Inflammatory macrophage treated with lipopolysaccharide for 1 hour (primary cell): Measurements from ENCODE around the gene CEND1.

Source experiments
- DNase-seq, 2 donors: peaks; one replicate each; pipeline ENCODE4 v3.0.0-alpha.2; 2020 to 2022

The CEND1 gene

DNA sequence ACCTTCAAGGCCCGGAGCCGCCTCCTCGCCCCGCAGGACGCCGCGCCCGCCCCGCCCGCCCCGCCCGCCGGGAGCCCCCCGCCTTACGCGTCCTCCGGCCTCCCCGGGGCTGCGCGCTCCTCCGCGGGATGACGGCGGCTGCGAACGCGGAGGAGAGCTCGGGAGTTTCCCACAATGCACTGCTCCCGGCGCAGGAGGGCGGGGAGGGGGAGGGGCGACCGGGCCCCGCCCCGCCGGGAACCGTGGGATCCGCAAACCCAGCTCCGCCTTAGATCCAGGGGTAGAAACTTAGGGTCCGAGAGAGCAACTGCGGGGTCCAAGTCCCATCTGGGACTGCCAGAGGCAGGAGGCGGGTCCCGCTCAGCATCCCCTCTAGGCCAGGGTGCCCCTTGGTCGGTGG, at the start of gene CEND1:
CEND1 (minus strand) TSS at position 148 of the 400 bp plus-strand sequence. CDS start 1,514 bp downstream, outside the sequence.
- peak in 1 of 2 donors; percentile 43 for DNase-seq

DNA sequence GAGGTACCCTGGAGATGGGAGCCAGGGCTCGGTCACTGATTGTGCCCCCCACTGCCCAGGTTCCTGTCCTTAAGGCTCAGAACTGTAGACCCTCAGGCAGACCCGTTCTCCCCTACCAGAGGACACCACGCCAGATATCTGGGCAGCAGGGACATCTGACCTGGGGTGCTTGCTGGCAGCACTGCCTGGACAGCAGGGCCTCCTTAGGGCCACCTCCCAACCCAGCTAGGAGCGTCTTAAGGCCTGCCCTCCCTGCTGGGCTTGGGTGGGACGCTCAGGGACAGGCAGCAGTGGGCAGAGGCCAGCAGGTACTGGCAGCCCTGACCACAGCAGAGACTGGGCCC, 49.4 kb upstream of the CEND1 start:
- no peak for DNase-seq

DNA sequence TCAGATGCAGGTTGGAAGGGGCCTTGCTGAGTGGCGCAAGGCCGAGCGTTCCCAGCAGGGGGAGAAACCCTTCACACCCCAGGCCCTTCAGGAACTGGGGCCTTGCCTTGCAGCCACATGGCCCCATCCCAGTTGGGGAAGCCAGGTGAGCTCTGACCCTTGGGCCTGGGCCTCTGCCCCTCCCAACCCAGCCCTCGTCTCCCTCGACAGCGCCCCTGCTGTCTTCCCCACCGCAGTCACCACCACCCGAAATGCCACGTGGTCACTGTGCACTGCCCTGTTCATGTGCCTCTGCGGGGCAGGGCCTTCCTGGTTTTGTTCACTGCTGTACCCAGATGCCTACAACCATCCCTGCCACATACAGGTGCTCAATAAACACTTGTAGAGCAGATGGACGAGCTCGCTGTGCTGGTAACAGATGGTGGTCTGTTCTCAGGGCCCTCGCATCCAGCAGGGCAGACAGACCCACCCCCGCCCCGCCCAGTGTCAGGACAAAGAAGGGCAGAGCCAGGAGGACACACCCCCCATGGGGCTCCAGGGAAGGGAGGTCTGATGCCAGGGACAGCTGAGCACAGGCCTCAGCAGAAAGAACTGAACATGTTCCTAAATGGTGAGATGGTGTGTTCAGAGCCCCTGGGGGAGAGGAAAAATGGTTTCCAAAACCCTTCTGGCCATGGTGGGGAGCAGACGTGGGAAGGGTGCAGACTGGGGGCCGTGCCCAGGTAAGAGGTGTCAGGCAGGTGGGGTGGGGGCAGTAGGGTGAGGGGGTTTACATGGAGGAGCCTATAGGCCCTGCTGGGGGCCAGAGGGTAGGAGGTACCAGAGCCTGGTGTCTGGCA, 48.8 kb upstream of the CEND1 start:
- DNase-seq = no peak

DNA sequence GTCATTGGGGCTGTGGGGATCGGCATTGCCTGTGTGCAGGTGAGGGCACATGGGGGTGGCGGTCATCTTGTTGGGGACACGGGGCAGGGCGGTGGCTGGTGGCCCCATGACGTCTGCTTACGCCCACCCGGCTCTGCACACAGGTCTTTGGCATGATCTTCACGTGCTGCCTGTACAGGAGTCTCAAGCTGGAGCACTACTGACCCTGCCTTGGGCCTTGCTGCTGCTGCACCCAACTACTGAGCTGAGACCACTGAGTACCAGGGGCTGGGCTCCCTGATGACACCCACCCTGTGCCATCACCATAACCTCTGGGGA, 48.1 kb upstream of the CEND1 start:
- no peak for DNase-seq

DNA sequence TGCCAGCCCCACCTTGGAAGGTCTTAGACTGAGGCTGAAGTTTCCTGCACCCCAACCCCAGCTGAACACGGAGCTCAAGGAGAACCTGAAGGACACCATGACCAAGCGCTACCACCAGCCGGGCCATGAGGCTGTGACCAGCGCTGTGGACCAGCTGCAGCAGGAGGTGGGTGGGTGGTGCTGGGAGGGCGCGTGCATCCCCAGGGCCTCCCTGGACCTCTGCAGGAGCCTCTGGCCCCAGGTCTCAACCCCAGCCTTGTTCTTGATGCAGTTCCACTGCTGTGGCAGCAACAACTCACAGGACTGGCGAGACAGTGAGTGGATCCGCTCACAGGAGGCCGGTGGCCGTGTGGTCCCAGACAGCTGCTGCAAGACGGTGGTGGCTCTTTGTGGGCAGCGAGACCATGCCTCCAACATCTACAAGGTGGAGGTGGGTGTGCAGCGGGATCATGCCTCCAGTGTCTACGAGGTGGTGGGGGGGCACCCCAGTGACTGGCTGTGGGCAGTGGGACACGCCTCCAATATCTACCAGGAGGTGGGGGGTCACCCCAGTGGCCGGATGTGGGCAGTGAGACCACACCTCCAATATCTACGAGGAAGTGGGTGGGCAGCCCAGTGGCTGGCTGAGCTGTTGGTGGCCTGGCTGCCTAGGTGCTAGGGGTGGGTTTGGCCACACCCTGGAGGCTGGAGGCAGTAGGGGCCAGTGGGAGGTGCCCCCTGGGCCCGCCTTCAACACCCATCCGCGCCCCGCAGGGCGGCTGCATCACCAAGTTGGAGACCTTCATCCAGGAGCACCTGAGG, 47.5 kb upstream of the CEND1 start:
- no peak for DNase-seq

DNA sequence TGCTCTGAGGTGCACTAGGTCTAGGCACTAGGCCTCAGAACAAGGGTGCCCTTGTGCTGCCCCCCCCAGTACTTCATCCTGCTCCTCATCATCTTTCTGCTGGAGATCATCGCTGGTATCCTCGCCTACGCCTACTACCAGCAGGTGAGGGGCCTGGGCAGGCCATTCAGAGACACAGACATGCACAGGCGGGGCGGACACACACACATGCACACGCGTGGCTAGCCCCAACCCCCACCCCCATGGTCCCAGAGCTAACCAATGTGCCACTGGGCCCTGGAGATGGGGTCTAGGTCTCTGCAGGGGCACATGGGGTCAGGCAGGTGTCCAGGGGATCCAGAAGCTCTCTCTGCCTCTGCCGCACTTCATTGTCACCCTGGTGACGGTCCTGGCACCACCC, 46.8 kb upstream of the CEND1 start:
- no peak for DNase-seq

DNA sequence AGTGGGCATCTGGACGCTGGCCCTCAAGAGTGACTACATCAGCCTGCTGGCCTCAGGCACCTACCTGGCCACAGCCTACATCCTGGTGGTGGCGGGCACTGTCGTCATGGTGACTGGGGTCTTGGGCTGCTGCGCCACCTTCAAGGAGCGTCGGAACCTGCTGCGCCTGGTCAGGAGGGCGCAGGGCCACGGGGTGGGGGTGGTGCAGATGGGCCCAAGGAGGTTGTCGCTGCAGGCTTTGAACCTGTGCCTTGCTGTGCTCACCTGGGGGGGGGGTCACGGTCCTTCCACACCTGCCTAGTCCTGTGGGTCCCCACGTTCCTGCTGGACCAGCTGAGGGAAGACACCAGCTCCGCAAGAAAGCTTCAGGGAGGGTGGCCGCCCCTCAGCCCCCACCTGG, 46.4 kb upstream of the CEND1 start:
- DNase-seq = no peak

DNA sequence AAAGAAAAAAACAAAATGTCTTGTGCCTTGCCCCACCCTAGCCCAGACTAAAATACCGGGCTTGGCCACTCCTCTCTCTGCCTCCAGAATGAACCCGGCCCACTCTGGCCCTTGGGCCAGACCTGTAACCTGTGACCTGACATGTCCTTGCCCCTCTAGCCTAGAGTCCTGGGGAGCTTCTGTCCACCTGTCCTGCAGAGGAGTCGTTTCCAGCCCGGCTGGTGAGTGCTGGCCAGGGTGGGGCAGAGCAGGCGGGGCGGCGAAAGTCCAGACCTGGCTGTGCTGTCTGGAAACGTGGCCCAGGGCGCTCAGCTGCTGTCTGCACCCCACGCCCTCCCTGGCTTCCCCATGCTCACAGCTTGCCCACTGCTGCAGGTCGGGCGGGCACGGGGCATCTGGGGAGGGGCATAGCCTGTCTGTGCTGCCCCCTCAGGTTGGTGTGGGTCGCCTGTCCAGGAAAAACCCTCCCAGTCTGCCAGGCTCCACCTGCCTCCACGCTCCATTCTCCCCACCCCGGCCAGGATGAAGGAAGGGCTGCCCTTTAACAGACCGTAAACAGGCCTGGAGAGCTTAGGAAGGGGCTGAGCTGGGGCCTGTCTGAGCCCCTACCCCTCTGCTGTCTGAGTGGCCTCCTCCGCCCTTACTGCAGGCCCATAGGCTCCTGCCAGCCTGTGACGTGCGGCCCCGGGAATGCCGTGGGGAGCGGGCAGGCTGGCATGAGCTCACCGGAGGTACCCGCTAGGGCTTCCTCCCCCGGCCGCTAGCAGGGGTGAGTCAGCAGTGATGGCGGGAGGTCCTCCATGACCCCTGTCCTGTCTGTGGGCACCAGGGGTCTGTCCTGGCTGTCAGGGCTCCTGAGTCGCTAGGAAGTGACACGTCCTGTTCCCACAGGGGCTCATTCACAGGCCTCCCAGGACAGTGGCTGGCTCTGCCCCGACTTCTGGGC, 44.8 kb upstream of the CEND1 start:
- peak; percentile 34 to 51 for DNase-seq

DNA sequence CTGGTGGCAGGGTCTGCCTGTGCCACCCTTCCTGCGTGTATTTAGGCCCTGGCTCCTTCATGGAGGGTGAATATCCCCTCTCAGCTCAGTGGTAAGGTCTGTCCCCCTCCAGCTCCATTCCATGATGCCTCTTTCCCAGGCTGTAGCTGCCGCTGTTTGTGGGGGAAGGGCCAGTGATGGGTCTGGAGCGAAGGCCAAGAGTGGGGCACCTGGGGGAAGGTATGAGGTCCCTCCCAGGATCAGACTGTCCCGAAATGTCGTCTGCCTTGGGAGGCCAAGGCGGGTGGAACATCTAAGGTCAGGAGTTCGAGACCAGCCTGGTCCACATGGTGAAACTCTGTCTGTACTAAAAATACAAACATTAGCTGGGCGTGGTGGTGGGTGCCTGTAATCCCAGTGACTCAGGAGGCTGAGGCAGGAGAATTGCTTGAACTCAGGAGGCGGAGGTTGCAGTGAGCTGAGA, 44.0 kb upstream of the CEND1 start:
- no peak for DNase-seq

DNA sequence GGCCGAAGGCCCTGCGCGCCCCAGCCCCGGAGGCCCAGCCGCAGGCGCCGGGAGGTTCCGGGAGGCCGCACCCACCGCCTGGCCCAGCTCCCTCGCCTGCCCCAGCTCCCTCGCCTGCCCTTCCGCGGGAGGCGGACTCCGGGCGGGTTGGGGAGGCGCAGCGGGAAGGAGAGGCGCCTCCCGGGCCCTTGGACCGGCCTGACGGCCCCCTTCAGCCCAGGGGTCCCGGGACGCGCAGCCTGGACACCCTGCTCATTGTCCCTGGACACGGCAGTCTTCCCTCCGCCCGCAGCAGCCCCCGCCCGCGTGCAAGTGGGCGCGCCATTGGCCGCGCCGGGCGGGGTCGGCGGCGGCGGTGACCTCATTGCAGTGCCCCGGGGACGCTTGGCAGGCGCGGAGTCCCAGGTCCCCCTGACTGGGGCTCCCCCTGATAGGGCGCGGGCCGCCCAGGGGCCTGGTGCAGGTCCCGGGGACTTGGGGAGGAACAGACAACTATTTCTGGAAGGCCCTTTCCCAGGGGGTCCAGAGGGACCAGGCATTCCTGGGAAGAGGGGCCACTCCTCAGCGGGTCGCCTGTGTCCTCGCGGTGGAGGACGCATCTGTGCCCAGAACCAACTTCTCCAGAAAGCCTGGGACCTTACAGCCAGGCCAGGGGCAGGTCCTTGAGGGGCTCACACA, 43.4 kb upstream of the CEND1 start:
- peak; percentile 49 to 58 for DNase-seq

DNA sequence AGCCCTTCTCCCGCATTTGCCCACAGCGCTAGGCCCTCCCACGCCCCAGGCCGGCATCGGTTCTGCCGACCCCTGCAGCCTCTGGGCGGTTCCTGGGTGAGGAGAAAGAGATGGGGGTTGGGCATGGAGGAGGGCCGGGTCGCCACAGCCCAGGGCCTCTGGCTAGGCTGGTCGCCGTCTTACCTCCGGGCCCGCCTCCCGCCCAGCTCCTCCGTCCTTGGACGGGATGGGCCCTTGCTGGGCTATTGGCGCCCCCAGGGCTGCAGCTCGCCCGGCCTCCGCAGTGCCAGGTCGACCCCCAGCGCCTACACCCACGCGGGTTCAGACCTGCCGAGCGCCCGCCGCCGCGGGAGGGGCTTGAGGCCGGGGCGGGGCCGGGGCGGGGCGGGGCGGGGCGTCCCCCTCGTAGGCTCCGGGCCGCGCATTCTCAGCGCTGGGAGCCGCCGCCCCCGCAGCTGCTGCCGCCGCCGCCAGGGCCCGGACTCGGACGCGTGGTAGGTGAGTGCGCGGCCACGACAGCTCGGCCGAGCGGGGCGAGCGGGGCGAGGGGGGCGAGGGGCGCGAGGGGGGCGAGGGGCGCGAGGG, 42.7 kb upstream of the CEND1 start, which contains the start of gene CD151:
CD151 (plus strand) TSS at position 424 of the 585 bp plus-strand sequence. CDS start 3,118 bp downstream, outside the sequence.
- DNase-seq = peak; percentile 55 to 68

DNA sequence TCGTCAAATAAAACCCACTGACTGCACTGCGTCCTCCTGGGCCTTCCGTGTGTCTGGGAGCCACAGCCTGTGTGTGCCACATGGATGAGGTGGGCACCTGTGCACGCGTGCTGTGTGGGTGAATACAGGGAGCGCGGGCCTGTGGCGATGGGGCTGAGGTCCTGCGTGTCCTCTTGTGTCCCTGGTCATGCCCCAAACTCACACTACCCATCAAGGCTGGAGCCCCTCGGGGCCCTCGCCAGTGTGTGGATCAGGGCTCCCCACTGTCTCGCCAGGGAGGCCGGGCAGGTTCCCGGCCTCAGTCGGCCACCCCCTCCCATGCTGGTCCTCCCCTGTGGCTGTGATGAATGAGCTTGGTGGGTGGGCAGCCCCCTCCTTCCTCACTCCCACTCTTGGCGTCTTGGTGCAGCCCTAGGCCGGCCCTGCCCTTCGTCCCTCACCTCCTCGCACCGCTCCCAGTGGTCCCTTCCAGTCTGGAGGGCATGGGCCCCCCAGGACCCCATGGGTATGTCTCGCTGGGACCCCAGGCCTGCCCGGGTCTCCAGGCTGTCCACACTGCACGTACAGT, 42.2 kb upstream of the CEND1 start:
- no peak for DNase-seq

DNA sequence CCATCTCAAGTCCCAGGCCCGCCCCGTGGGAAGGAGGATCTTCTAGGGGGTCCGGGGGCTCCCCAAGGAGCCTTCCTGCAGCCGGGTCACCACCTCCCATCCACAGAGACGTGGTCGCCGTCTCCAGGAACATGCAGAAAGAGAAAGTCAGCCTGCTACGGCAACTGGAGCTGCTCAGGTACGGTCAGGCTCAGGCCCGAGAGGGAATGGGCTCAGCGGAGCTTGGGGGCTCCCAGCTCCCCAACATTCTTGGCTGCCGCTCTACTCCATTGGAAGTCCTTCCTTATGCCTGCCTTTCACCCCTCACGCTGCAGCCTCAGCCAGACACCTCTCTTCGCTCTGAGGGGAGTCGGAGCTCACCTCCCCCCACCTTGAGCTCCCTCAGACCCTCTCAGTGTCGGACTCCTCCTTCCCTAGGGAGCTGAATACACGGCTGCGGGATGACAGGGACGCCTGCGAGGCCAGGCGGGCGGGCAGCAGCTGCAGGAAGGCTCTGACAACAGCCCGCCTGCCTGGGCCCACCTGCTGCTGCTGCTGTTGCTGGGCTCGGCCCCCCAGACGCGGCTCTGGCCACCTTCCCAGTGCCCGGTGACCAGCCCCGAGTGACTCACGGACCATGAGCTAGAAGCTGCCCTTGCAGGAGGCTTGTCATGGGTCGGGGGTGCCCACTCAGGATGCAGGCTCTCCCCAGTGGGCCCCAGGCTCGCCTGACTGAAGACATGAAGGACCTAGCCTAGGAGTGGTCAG, 41.4 kb upstream of the CEND1 start:
- DNase-seq = no peak

DNA sequence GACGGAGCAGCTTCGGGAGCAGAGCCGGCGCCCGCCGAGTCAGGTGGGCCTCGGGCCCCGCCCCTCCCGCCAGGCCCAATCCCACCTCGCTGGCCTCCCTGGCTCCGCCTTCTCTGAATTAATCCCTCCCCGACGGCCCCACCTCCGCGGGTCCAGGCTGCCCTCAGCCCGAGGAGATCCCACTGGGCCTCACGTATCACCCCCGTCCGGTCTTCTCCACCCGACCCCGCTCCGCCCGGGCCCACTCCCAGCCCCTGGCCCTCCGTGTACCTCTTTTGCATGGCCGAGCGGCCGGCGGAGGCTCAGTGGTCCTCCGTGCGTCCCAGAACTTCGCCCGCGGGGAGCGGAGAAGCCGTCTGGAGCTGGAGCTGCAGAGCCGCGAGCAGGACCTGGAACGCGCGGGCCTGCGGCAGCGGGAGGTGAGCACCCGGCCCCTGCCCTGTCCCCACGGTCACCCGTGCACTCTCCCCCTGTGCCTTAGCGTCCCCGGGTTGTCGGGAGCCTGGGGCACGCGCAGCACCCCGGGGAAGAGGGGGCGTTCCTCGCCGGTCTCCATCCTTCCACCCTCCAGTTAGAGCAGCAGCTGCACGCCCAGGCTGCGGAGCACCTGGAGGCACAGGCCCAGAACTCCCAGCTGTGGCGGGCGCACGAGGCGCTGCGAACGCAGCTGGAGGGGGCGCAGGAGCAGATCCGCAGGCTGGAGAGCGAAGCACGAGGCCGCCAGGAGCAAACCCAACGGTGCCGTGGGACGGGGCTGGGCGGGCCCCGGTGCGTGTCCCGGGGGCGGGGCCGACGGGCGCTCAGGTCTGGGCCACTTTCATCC, 40.6 kb upstream of the CEND1 start:
- peak; percentile 34 to 37 for DNase-seq

DNA sequence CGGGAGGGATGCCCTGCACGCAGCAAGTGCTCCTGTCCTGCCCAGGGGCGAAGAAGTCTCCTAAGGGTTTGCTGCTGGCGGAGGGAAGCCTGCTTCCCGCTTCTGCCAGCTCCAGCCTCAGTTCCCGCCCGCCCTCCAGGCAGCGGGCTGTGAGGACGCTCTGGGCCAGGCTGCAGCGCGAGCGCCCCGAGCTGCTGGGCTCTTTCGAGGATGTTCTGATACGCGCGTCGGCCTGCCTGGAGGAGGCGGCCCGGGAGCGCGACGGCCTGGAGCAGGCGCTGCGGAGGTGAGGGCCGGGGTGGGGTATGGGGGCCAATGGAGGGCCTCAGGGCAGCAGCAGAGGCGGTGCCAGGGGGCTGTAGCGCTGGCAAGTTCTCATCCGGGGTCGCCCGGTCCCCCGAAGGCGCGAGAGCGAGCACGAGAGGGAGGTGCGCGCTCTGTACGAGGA, 40.0 kb upstream of the CEND1 start:
- no peak for DNase-seq

DNA sequence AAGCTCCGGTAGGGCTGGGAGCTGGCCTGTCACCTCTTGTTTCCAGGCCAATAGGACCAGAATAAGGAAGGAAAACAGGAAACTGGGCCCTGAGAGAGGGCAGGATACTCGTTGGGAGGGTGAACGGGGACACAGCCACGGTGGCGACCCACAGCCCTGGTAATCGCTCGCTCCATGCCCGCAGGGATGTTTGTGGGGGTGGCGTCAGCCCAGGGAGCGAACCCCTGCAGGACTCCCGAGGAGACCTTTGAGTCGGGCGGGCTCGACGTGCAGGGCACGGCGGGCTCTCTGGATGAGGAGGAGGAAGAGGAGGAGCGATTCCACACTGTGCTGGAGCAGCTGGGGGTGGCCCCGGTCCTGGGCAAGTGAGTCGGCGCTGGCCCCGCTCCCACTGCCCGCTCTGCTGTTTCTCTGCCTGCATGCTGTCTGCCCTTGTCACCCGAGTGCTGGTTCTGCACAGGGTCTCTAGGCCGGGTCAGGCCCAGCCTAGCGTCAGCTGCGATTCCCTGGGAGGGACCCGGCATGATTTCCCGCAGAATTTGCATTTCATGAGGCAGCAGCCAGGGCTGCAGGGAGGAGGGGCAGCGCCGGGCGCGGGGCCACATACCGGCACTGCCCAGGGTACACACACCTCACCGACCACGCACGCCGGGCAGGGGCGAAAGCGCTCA, 39.4 kb upstream of the CEND1 start:
- no peak for DNase-seq

DNA sequence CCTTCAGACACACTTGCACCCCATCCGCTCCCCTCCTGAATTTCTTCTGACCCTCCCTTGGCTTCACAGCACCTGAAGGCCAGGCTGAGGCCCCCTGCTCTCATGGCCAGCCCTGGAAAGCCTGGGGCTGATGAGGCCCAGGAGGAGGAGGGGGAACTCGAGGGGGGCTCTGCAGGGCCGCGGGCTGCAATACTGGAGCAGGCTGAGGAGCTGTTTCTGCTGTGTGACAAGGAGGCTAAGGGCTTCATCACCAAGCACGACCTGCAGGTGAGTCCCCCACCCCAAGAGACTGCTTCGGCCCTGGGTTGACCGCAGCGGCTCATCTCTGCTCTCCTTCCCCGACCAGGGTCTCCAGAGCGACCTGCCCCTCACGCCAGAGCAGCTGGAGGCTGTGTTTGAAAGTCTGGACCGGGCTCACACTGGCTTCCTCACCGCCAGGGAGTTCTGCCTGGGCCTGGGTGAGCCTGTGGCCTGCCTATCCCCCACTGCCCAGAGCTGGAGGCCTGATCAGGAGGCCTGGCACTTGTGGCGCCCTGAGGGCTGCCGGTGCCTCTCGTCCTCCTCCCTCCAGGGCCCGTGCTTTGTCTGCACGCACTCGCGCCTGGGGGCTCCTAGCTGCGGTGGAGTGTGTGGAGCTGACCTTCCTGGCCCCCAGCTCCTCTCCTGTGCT, 38.8 kb upstream of the CEND1 start:
- no peak for DNase-seq

DNA sequence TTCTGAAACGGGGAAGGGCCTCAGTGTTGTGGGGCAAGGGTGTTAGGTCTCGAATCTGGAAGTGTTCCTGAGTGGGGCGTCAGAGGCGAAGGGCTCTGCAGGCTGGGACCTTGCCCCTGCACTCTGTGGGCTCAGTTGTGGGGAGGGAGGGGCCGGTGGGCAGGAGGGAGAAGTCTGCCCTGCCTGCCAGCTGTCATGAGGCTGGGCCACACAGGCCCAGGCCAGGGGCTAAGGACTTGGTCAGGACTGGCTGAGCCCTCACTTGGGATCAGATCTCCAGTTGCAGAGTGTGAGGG, 38.0 kb upstream of the CEND1 start, which contains the start of gene CRACR2B:
CRACR2B (plus strand) TSS at position 23 of the 296 bp plus-strand sequence. CDS start 689 bp downstream, outside the sequence.
- DNase-seq = no peak
